D721Med (cell line): Measurements from ENCODE around the gene LIMS2.

Experiments used
- DNase-seq: peaks from one replicate; pipeline ENCODE4 v3.0.0; 2011; ENCODE audit warnings: low spot score; ENCODE audit not compliant: insufficient read length
- FAIRE-seq: peaks from 2 replicates; lab custom pipeline; 2011; peaks lifted over from hg19 to GRCh38; lab: Jason Lieb, UNC
- TF ChIP-seq, protein P1 (sequence below): IDR thresholded peaks from 2 replicates; pipeline ENCODE4 v1.5.1; 2012; ENCODE audit warnings: mild to moderate bottlenecking, control low read depth; ENCODE audit not compliant: insufficient read depth; ENCODE audit errors: missing control alignments

Gene LIMS2

GRCh38 chr2:127645026-127645394 is 30.3 kb downstream of the LIMS2 start:
- no peak for FAIRE-seq
- no peak for DNase-seq
- TF ChIP-seq, protein P1, sequence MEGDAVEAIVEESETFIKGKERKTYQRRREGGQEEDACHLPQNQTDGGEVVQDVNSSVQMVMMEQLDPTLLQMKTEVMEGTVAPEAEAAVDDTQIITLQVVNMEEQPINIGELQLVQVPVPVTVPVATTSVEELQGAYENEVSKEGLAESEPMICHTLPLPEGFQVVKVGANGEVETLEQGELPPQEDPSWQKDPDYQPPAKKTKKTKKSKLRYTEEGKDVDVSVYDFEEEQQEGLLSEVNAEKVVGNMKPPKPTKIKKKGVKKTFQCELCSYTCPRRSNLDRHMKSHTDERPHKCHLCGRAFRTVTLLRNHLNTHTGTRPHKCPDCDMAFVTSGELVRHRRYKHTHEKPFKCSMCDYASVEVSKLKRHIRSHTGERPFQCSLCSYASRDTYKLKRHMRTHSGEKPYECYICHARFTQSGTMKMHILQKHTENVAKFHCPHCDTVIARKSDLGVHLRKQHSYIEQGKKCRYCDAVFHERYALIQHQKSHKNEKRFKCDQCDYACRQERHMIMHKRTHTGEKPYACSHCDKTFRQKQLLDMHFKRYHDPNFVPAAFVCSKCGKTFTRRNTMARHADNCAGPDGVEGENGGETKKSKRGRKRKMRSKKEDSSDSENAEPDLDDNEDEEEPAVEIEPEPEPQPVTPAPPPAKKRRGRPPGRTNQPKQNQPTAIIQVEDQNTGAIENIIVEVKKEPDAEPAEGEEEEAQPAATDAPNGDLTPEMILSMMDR: no peak

DNA sequence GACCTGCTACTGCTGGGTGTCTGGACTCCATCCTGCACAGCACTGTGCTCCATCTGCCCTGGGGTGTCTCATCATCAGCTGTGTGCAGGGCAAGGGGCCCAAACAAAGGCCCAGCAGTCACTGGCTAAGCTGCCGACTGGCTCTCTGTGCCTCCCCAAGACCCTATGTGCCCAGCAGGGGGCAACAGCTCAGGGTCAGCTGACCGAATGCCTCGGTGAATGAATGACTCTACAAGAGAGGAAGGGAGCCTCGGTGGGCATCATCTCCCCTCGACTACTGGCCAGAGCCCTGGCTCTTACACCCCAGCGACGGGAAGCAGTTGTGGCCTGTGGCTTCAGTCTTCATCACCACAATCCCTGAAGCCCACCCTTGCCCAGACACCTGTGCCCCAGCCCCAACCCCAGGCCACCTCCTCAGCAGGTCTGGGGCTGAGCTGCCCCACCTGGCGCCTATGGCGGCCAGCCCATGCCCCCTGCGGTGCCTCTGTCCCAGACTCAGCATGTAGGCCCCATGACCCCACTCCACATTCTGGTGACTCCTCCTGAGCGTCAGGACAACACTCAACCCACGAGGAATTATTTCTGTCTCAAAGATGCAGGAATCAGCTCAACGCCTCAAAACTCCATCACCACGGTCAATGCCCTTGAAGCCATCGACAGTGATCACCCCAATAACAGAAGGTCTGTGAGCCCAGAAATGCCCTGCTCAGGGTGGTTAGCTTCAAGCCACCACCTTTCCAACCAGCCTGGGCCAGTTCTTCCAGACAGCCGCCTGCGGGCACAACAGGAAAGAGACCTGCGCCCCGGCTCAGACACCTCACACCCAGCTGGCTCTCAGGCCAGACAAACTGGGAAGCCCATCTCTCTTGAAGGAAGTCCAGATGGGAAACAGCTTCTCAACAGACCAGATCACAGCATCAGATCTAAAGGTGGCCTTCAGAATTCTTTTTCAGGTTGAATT is 31.0 kb downstream of the LIMS2 start:
- no peak for DNase-seq
- FAIRE-seq: no peak
- TF ChIP-seq, protein P1: no peak

GRCh38 chr2:127643439-127644065 is 31.8 kb downstream of the LIMS2 start:
- DNase-seq (no peak), FAIRE-seq (no peak)
- TF ChIP-seq, protein P1: no peak

GRCh38 chr2:127642706-127643438 is 32.5 kb downstream of the LIMS2 start:
- FAIRE-seq (no peak), DNase-seq (no peak)
- TF ChIP-seq, protein P1: no peak

- no peak for DNase-seq
- TF ChIP-seq, protein P1: no peak
- FAIRE-seq: no peak
Observed at GRCh38 chr2:127641846-127642507, 33.4 kb downstream of the LIMS2 start.

GRCh38 chr2:127641133-127641532 is 34.2 kb downstream of the LIMS2 start:
- no peak for DNase-seq
- TF ChIP-seq, protein P1: no peak
- FAIRE-seq: no peak
